IMR-90 (cell line): ENCODE results near the gene STAT5B. TPM values are rescaled to one million over a fixed set of nuclear protein-coding genes. Genes with fewer than 3 reads are reported as not detected.
"Not testable (repeated sequence)": the region's sequence is repeated elsewhere in the genome, so short reads cannot be mapped to it uniquely, and the experiment has no call there.

Source experiments
- ATAC-seq: fragments of 200-7000 bp; cut with Tn5 transposase; 2 replicates; pipeline ENCODE4 v1.9.1; 2020; ENCODE audit warnings: low read depth, mild to moderate bottlenecking, moderate library complexity
- BruUV-seq: library from RNA; stranded (reverse); fragments of 400-500 nt; replicated peaks from 2 replicates; lab custom pipeline; 2021; lab: Mats Ljungman, UMichigan
- CTCF ChIA-PET: fragments of 300-600 bp; formaldehyde crosslinking; extraction: SDS; loops from one replicate; lab custom pipeline; 2021; ENCODE audit warnings: antibody characterized with exemption; lab: Yijun Ruan, JAX
- POLR2A ChIA-PET: fragments of 300-600 bp; sonication (Branson Sonifier 250); formaldehyde crosslinking; loops from one replicate; lab custom pipeline; 2022; ENCODE audit warnings: antibody characterized with exemption; ENCODE audit not compliant: unreplicated experiment; lab: Charles Lee
- DNase-seq: peaks from one replicate; pipeline ENCODE4 v3.0.0; 2013
- H2AFZ ChIP-seq: replicated peaks from 2 replicates; pipeline ENCODE3; 2013; ENCODE audit warnings: low read length, mild to moderate bottlenecking; ENCODE audit not compliant: poor library complexity
- H2AK5ac ChIP-seq: 2 replicates; pipeline ENCODE4 v1.6.1; 2013; ENCODE audit warnings: low read depth, low read length, inconsistent platforms
- H2AK9ac ChIP-seq: replicated peaks from 2 replicates; pipeline ENCODE3; 2013; ENCODE audit warnings: mild to moderate bottlenecking, low read depth, low read length, moderate library complexity; ENCODE audit not compliant: poor library complexity
- H2BK120ac ChIP-seq: 2 replicates; pipeline ENCODE4 v1.6.1; 2013; ENCODE audit warnings: low read depth, low read length, inconsistent platforms
- H2BK15ac ChIP-seq: 3 replicates; pipeline ENCODE4 v1.6.1; 2013; ENCODE audit warnings: low read depth, low read length, inconsistent platforms
- H2BK20ac ChIP-seq: 2 replicates; pipeline ENCODE4 v1.6.1; 2013; ENCODE audit warnings: low read depth, mild to moderate bottlenecking, inconsistent platforms, low read length, moderate library complexity
- H2BK5ac ChIP-seq: 2 replicates; pipeline ENCODE4 v1.6.1; 2013; ENCODE audit warnings: mild to moderate bottlenecking, low read depth, low read length, inconsistent platforms; ENCODE audit not compliant: poor library complexity, severe bottlenecking
- H3K14ac ChIP-seq: replicated peaks from 2 replicates; pipeline ENCODE4 v1.6.1; 2013; ENCODE audit warnings: low read depth, low read length, inconsistent platforms
- H3K18ac ChIP-seq: 2 replicates; pipeline ENCODE4 v1.6.1; 2013; ENCODE audit warnings: low read depth, low read length, control low read depth
- H3K23ac ChIP-seq: 2 replicates; pipeline ENCODE4 v1.6.1; 2013; ENCODE audit warnings: low read depth, low read length, inconsistent platforms
- H3K27ac ChIP-seq: 2 replicates; pipeline ENCODE4 v1.5.1; 2013; ENCODE audit warnings: mild to moderate bottlenecking, control low read depth, low read length; ENCODE audit not compliant: insufficient read depth
- H3K27me3 ChIP-seq: 2 replicates; pipeline ENCODE4 v1.6.1; 2013; ENCODE audit warnings: low read length; ENCODE audit not compliant: control insufficient read depth, insufficient read depth
- H3K36me3 ChIP-seq: 2 replicates; pipeline ENCODE4 v1.6.1; 2013; ENCODE audit warnings: low read length, mixed read lengths; ENCODE audit not compliant: control insufficient read depth, insufficient read depth
- H3K4ac ChIP-seq: 2 replicates; pipeline ENCODE4 v1.6.1; 2013; ENCODE audit warnings: low read depth, low read length, inconsistent platforms
- H3K4me1 ChIP-seq: 2 replicates; pipeline ENCODE4 v1.6.1; 2013; ENCODE audit warnings: low read length, mixed read lengths; ENCODE audit not compliant: control insufficient read depth, insufficient read depth
- H3K4me2 ChIP-seq: 2 replicates; pipeline ENCODE4 v1.6.1; 2013; ENCODE audit warnings: low read depth, mild to moderate bottlenecking, control low read depth, low read length, moderate library complexity
- H3K4me3 ChIP-seq: 2 replicates; pipeline ENCODE4 v1.5.1; 2013; ENCODE audit warnings: low read depth, mild to moderate bottlenecking, control low read depth, low read length, moderate library complexity; ENCODE audit not compliant: insufficient read depth
- H3K56ac ChIP-seq: 2 replicates; pipeline ENCODE4 v1.6.1; 2013; ENCODE audit warnings: low read length, inconsistent platforms; ENCODE audit not compliant: insufficient read depth; ENCODE audit errors: extremely low read depth
- H3K79me1 ChIP-seq, 2 experiments: 2 replicates each; pipeline ENCODE4 v1.6.1; 2013; ENCODE audit warnings: low read length in 2 of 2, inconsistent platforms in 1 of 2, low read depth in 1 of 2
- H3K9ac ChIP-seq: 2 replicates; pipeline ENCODE4 v1.6.1; 2013; ENCODE audit warnings: low read depth, low read length, control low read depth
- H3K9me1 ChIP-seq: 2 replicates; pipeline ENCODE4 v1.6.1; 2013; ENCODE audit warnings: low read length, inconsistent platforms; ENCODE audit not compliant: insufficient read depth
- H3K9me3 ChIP-seq: 2 replicates; pipeline ENCODE4 v1.6.1; 2013; ENCODE audit warnings: low read length; ENCODE audit not compliant: control insufficient read depth, insufficient read depth
- H4K20me1 ChIP-seq: 2 replicates; pipeline ENCODE4 v1.6.1; 2013; ENCODE audit warnings: low read length, inconsistent platforms; ENCODE audit not compliant: insufficient read depth
- H4K5ac ChIP-seq: 2 replicates; pipeline ENCODE4 v1.6.1; 2013; ENCODE audit warnings: mild to moderate bottlenecking, low read depth, low read length, control low read depth
- H4K8ac ChIP-seq, 2 experiments: 2 replicates each; pipeline ENCODE4 v1.6.1; 2013; ENCODE audit warnings: low read depth in 2 of 2, low read length in 2 of 2, control low read depth in 1 of 2, inconsistent platforms in 1 of 2
- H4K91ac ChIP-seq: 2 replicates; pipeline ENCODE4 v1.6.1; 2013; ENCODE audit warnings: low read depth, low read length, inconsistent platforms; ENCODE audit not compliant: insufficient read depth
- WGBS, 2 experiments: methylation state at CpG; one replicate each; pipeline versions ENCODE4 v1.1.5 to v1.1.7; 2013; ENCODE audit warnings: missing lambda C conversion rate in 2 of 2; ENCODE audit not compliant: insufficient read length in 1 of 2; ENCODE audit errors: extremely low coverage in 2 of 2; 5-methylcytosine and 5-hydroxymethylcytosine counted together
- dilution Hi-C: fragments of 300-500 bp; cut with HindIII; formaldehyde crosslinking; loops from one replicate; pipeline ENCODE4 v1.14.3; 2018; ENCODE audit warnings: low sequenced_read_pairs; ENCODE audit not compliant: unreplicated experiment
- in situ Hi-C: fragments of 300-500 bp; cut with MboI; formaldehyde crosslinking; loops from 3 replicates; pipeline ENCODE4 v1.14.3; 2019; ENCODE audit warnings: low sequenced_read_pairs, inconsistent platforms, mixed read lengths
- intact Hi-C: fragments of 100-400 bp; cut with micrococcal nuclease; formaldehyde crosslinking; loops from 2 replicates; pipeline ENCODE4 v1.10.0; 2022
- polyA plus RNA-seq, 3 experiments: library from polyadenylated mRNA; depleted of rRNA; stranded (reverse); fragments of >200 nt; gene quantifications; 2 replicates each; pipeline ENCODE4 v1.2.3, GENCODE V29; 2012; ENCODE audit warnings: low replicate concordance in 1 of 3
- total RNA-seq: library from RNA; depleted of rRNA; stranded (reverse); fragments of >200 nt; gene quantifications from 2 replicates; pipeline ENCODE4 v1.2.3, GENCODE V29; 2012

Gene STAT5B
- total and polyA plus RNA-seq, 2 of the 4 experiments (the other 2 are of a cell fraction) = 24.4 to 29.6 TPM

GRCh38 chr17:42239576-42239975, 36.6 kb downstream of the STAT5B start:
- CTCF ChIA-PET, intact Hi-C loops: not testable (repeated sequence)

More at GRCh38 chr17:42239576-42239975, 36.6 kb downstream of the STAT5B start:
- H2AK9ac ChIP-seq, H3K4me2 ChIP-seq, H3K9me3 ChIP-seq, H2AK5ac ChIP-seq, H4K8ac ChIP-seq, H2BK120ac ChIP-seq, H3K18ac ChIP-seq, H3K27ac ChIP-seq, H3K27me3 ChIP-seq, H3K56ac ChIP-seq, DNase-seq, BruUV-seq, ATAC-seq, dilution Hi-C loops, H3K4me3 ChIP-seq, H3K4ac ChIP-seq, H2AFZ ChIP-seq, POLR2A ChIA-PET, H4K5ac ChIP-seq, H3K14ac ChIP-seq, H3K4me1 ChIP-seq, H4K91ac ChIP-seq, H3K36me3 ChIP-seq, in situ Hi-C loops, H2BK15ac ChIP-seq, H2BK20ac ChIP-seq, H2BK5ac ChIP-seq, H3K9ac ChIP-seq, H3K23ac ChIP-seq: not testable (repeated sequence)
- peaks cover 28 to 66% of the 10 kb centered on the region in 2 experiments for H3K79me1 ChIP-seq
- peaks cover 11% of the 10 kb centered on the region for H3K9me1 ChIP-seq
- WGBS, 2 experiments = no CpG with 5 or more reads among the region's 7 CpGs
- H4K20me1 ChIP-seq = peaks cover 35% of the 10 kb centered on the region
